Transverse colon (tissue), 4 donors: ENCODE data around the gene LHFPL3. TPM values are rescaled to one million over a fixed set of nuclear protein-coding genes. Genes with fewer than 3 reads are reported as not detected.

ENCODE experiments used
- DNase-seq: peaks from one replicate; pipeline ENCODE4 v3.0.0-alpha.2; 2019
- H3K27ac ChIP-seq, 4 donors: fragments of 200-600 bp; sonication (generic); 2 replicates each; pipeline ENCODE4 v1.5.1; 2016 to 2018; ENCODE audit warnings: inconsistent platforms in 4 of 4
- H3K27me3 ChIP-seq: fragments of 200-600 bp; sonication (generic); 2 replicates; pipeline ENCODE4 v1.5.1; 2017; ENCODE audit warnings: inconsistent platforms
- H3K36me3 ChIP-seq, 4 donors: fragments of 200-600 bp; sonication (generic); 2 replicates each; pipeline ENCODE4 v1.5.1; 2017 to 2019; ENCODE audit warnings: inconsistent platforms in 4 of 4
- H3K4me1 ChIP-seq, 4 donors: fragments of 200-600 bp; sonication (generic); 2 replicates each; pipeline ENCODE4 v1.5.1; 2017 to 2020; ENCODE audit warnings: inconsistent platforms in 4 of 4
- H3K4me3 ChIP-seq, 4 donors: fragments of 200-600 bp; sonication (generic); 1 replicate in 1 of 4; 2 replicates in 3 of 4; pipeline versions ENCODE4 v1.5.1 to v1.6.1; 2017 to 2019; ENCODE audit warnings: inconsistent platforms in 4 of 4
- H3K9me3 ChIP-seq, 2 donors: fragments of 200-600 bp; sonication (generic); 2 replicates each; pipeline ENCODE4 v1.5.1; 2017 to 2019; ENCODE audit warnings: inconsistent platforms in 2 of 2
- CTCF ChIP-seq, 5 experiments: fragments of 200-600 bp in 3 of 5; fragments of 450-650 bp in 2 of 5; sonication (generic) in 3 of 5; IDR thresholded peaks; 1 replicate in 2 of 5; 2 replicates in 3 of 5; pipeline ENCODE4 v1.5.1; 2016 to 2017; ENCODE audit warnings: antibody characterized with exemption in 5 of 5, inconsistent platforms in 3 of 5, mild to moderate bottlenecking in 2 of 5, moderate library complexity in 1 of 5
- EP300 ChIP-seq: sonication (generic); formaldehyde crosslinking; IDR thresholded peaks from one replicate; pipeline ENCODE4 v1.6.1; 2017; ENCODE audit warnings: antibody characterized with exemption, low read depth
- POLR2A ChIP-seq: fragments of 450-650 bp; IDR thresholded peaks from one replicate; pipeline ENCODE4 v1.6.1; 2016; ENCODE audit warnings: antibody characterized with exemption, mild to moderate bottlenecking, moderate library complexity
- POLR2AphosphoS5 ChIP-seq, 3 donors: sonication (generic); formaldehyde crosslinking; IDR thresholded peaks; one replicate each; pipeline ENCODE4 v1.6.1; 2016; ENCODE audit warnings: antibody characterized with exemption in 3 of 3
- WGBS, 2 donors: methylation state at CpG; one replicate each; pipeline ENCODE4 v1.1.5; 2018; ENCODE audit warnings: low coverage in 1 of 2; 5-methylcytosine and 5-hydroxymethylcytosine counted together
- in situ Hi-C, 4 donors: fragments of 200-750 bp; cut with MboI; loops; one replicate each; pipeline versions ENCODE4 v1.15.0 to v1.15.1; 2017; ENCODE audit warnings: low sequenced_read_pairs in 3 of 4, low pct_ligation_motif_present in 1 of 4, low pct_unique_long_range_greater_than_20kb in 1 of 4
- intact Hi-C: fragments of 100-400 bp; cut with DNase I; formaldehyde crosslinking; loops from one replicate; pipeline ENCODE4 v1.15.1; 2023; ENCODE audit warnings: low total_unique reads
- total RNA-seq, 4 donors: library from RNA; depleted of rRNA; stranded (reverse); fragments of >200 nt; gene quantifications; one replicate each; pipeline ENCODE4 v1.1.0, GENCODE V29; 2016

The LHFPL3 gene
- total RNA-seq, 4 donors from 2014 or later: 0.27 to 0.80 (median 0.32) TPM; not detected in 1

- H3K4me1 ChIP-seq: no peaks in the 10 kb centered on the region
- no peak for DNase-seq
- no peaks in the 10 kb centered on the region for H3K9me3 ChIP-seq
- intact Hi-C loops: no loop called here
- H3K27ac ChIP-seq: no peak overlapping the region
- no peaks in the 10 kb centered on the region for H3K36me3 ChIP-seq
- no peak overlapping the region for H3K4me3 ChIP-seq
- WGBS, 2 donors: 80% methylated on average over 5 of the region's 5 CpGs
- no peaks in the 10 kb centered on the region for H3K27me3 ChIP-seq
- TF ChIP-seq EP300 (no peak), POLR2A (no peak), CTCF (IDR thresholded peaks at IDR 0.05) (no peak), POLR2AphosphoS5 (IDR thresholded peaks at IDR 0.05) (no peak)
- in situ Hi-C loops: no loop called here
Observed at GRCh38 chr7:104410742-104411141, 82.3 kb downstream of the LHFPL3 start.

GRCh38 chr7:104412911-104413310 is 84.5 kb downstream of the LHFPL3 start:
- Histone ChIP-seq H3K9me3 (no peaks in the 10 kb centered on the region), H3K27me3 (no peaks in the 10 kb centered on the region), H3K36me3 (no peaks in the 10 kb centered on the region), H3K4me3 (no peak overlapping the region), H3K27ac (no peak overlapping the region), H3K4me1 (no peaks in the 10 kb centered on the region)
- DNase-seq: no peak
- intact Hi-C loops (no loop called here), in situ Hi-C loops (no loop called here)
- WGBS, 2 donors: 48 to 60% methylated on average over 2 to 3 of the region's 3 CpGs
- TF ChIP-seq CTCF (IDR thresholded peaks at IDR 0.05): no peak
- no peak for TF ChIP-seq POLR2AphosphoS5 (IDR thresholded peaks at IDR 0.05)
- TF ChIP-seq POLR2A: no peak
- no peak for TF ChIP-seq EP300

GRCh38 chr7:104414216-104414615 is 85.8 kb downstream of the LHFPL3 start:
- no peak for TF ChIP-seq EP300
- no peak for TF ChIP-seq CTCF (IDR thresholded peaks at IDR 0.05)
- no peak for TF ChIP-seq POLR2AphosphoS5 (IDR thresholded peaks at IDR 0.05)
- Histone ChIP-seq H3K4me3 (no peak overlapping the region), H3K27me3 (no peaks in the 10 kb centered on the region), H3K27ac (no peak overlapping the region), H3K9me3 (no peaks in the 10 kb centered on the region), H3K36me3 (no peaks in the 10 kb centered on the region), H3K4me1 (no peaks in the 10 kb centered on the region)
- 68 to 79% methylated on average over 4 of the region's 4 CpGs for WGBS, 2 donors
- in situ Hi-C loops: no loop called here
- intact Hi-C loops: no loop called here
- DNase-seq: no peak

GRCh38 chr7:104415700-104416099 is 87.3 kb downstream of the LHFPL3 start:
- H3K27ac ChIP-seq: no peak overlapping the region
- no peak for DNase-seq
- WGBS, 2 donors: 63 to 92% methylated on average over 1 to 2 of the region's 2 CpGs
- H3K4me1 ChIP-seq: no peaks in the 10 kb centered on the region
- intact Hi-C loops (no loop called here), in situ Hi-C loops (no loop called here)
- H3K36me3 ChIP-seq: no peaks in the 10 kb centered on the region
- TF ChIP-seq POLR2AphosphoS5 (IDR thresholded peaks at IDR 0.05) (no peak), POLR2A (no peak), CTCF (IDR thresholded peaks at IDR 0.05) (no peak), EP300 (no peak)
- H3K4me3 ChIP-seq: no peak overlapping the region
- no peaks in the 10 kb centered on the region for H3K27me3 ChIP-seq
- no peaks in the 10 kb centered on the region for H3K9me3 ChIP-seq
